HUES64 (cell line): ENCODE data around the gene CASD1.

Experiments
- H3K27ac ChIP-seq: 2 replicates; pipeline ENCODE4 v1.7.0; 2013; ENCODE audit warnings: low read depth, low read length, inconsistent platforms
- H3K27me3 ChIP-seq: 2 replicates; pipeline ENCODE4 v1.6.1; 2013; ENCODE audit warnings: mild to moderate bottlenecking, low read length; ENCODE audit not compliant: insufficient read depth
- H3K36me3 ChIP-seq: 2 replicates; pipeline ENCODE4 v1.6.1; 2013; ENCODE audit warnings: mild to moderate bottlenecking, low read length; ENCODE audit not compliant: insufficient read depth
- H3K4me1 ChIP-seq: 2 replicates; pipeline ENCODE4 v1.6.1; 2013; ENCODE audit warnings: mild to moderate bottlenecking, low read length, moderate library complexity; ENCODE audit not compliant: insufficient read depth
- H3K4me3 ChIP-seq: 2 replicates; pipeline ENCODE4 v1.5.1; 2013; ENCODE audit warnings: mild to moderate bottlenecking, low read length, moderate library complexity
- H3K9ac ChIP-seq: 2 replicates; pipeline ENCODE4 v1.6.1; 2013; ENCODE audit warnings: mild to moderate bottlenecking, low read depth, low read length
- H3K9me3 ChIP-seq: 2 replicates; pipeline ENCODE4 v1.6.1; 2013; ENCODE audit warnings: low read depth, low read length; ENCODE audit not compliant: insufficient read depth
- WGBS: fragments of 150-250, 120-280 bp; methylation state at CpG from one replicate; pipeline ENCODE4 v1.1.7; 2013; ENCODE audit warnings: missing lambda C conversion rate; 5-methylcytosine and 5-hydroxymethylcytosine counted together

The CASD1 gene

DNA sequence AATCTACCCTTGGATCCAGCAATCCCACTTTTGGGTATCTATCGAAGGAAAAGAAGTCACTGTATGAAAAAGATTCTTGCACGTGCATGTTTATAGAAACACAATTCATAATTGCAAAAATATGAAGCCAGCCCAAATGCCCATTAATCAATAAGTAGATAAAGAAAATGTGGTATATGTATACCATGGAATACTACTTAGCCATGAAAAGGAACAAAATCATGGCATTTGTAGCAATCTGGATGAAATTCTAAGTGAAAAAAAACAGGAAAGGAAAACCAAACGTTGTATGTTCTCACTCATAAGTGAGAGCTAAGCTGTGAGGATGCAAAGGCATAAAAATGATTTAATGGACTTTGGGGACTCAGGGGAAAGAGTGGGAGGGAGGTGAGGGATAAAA is 18.2 kb upstream of the CASD1 start:
- Histone ChIP-seq H3K4me3 (no peak overlapping the region), H3K4me1 (no peaks in the 10 kb centered on the region), H3K9me3 (no peaks in the 10 kb centered on the region), H3K36me3 (no peaks in the 10 kb centered on the region), H3K27me3 (no peaks in the 10 kb centered on the region), H3K9ac (no peak overlapping the region), H3K27ac (no peak overlapping the region)
- WGBS: 89% methylated on average over 2 of the region's 3 CpGs

DNA sequence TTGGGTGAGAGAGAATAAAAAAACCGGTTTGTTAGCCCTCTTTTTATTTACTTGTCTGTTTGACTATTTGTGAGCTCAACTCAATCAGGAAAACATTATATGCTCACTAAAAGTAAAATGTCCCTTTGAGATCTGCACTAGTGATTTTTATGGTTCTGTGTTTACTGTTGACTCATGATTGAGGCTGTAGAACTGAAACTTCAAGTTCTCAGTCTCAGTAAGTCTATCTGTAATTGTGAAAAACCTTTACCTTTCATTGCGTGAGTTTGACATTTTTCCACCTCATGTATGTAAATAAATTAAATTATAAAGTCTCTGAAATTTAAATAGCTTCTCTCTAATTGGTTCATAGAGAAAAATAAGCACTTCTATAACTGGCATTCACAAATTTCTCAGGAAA is 17.0 kb upstream of the CASD1 start:
- H3K4me3 ChIP-seq: no peak overlapping the region
- no peaks in the 10 kb centered on the region for H3K27me3 ChIP-seq
- WGBS: 83% methylated on average over 1 of the region's 2 CpGs
- H3K4me1 ChIP-seq: no peaks in the 10 kb centered on the region
- no peaks in the 10 kb centered on the region for H3K36me3 ChIP-seq
- no peak overlapping the region for H3K27ac ChIP-seq
- H3K9ac ChIP-seq: no peak overlapping the region
- H3K9me3 ChIP-seq: peaks cover 6% of the 10 kb centered on the region; the same call in 1 of the 2 replicates

DNA sequence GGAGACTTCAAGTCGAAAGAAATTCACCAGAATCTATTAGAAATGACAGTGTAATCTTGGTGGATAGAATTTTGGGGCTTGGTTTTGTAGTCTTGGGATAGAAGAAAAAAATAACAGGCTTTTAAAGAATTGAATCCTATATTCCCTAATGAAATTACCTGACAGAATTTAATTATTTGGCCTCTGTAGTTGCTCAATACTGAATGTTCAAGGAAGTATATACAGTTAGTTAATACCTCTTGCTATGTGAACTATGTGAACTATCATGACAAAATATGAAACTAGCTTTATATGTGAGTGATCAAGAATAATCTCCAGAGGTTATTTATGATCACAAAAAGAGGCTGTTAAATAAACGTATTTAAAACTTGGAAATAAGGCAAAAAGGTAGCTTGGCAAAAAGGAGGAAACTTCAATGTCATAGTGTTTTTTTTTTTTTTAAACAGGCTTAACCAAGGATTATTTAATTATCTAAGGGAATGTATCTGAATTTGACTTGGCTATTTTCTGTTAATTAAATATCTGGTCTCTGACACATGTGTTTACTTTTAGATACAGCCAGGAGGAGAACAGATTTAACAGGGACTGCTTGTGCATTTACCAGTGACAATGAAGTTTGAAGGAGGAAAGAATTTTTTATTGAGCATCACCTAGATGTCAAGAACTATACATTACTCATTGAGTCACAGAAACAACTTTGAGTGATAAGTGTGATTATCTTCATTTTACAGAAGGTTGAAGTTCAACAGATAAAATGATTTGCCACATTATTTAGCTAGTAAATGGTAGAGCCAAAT is 11.5 kb upstream of the CASD1 start:
- no peaks in the 10 kb centered on the region for H3K4me1 ChIP-seq
- H3K9me3 ChIP-seq: peaks cover 6% of the 10 kb centered on the region; the same call in 1 of the 2 replicates
- WGBS: 92% methylated on average over 2 of the region's 2 CpGs
- no peak overlapping the region for H3K27ac ChIP-seq
- no peak overlapping the region for H3K9ac ChIP-seq
- no peak overlapping the region for H3K4me3 ChIP-seq
- H3K27me3 ChIP-seq: no peaks in the 10 kb centered on the region
- no peaks in the 10 kb centered on the region for H3K36me3 ChIP-seq

DNA sequence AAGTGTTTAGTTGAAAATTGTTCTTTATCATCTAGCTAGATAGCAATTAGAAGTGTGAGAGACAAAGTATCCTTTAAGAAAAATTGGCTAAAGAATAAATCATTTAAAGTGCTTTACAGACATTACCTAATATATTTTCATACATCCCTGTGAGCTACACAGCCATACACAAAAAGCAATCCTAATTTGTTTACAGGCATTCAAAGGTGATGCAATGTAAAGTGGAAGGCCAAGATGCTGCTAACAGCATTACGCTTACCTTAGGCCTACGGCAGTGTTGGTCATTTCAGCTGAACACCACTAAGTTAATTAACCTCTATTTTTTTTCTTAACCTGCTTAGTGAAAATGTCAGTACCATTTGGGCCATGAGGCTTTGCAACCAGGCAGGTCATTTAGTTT is 10.7 kb upstream of the CASD1 start:
- WGBS: 94% methylated on average over 2 of the region's 2 CpGs
- Histone ChIP-seq H3K4me1 (no peaks in the 10 kb centered on the region), H3K9ac (no peak overlapping the region), H3K27me3 (no peaks in the 10 kb centered on the region), H3K36me3 (no peaks in the 10 kb centered on the region), H3K27ac (no peak overlapping the region), H3K9me3 (peaks cover 6% of the 10 kb centered on the region; the same call in 1 of the 2 replicates), H3K4me3 (no peak overlapping the region)

DNA sequence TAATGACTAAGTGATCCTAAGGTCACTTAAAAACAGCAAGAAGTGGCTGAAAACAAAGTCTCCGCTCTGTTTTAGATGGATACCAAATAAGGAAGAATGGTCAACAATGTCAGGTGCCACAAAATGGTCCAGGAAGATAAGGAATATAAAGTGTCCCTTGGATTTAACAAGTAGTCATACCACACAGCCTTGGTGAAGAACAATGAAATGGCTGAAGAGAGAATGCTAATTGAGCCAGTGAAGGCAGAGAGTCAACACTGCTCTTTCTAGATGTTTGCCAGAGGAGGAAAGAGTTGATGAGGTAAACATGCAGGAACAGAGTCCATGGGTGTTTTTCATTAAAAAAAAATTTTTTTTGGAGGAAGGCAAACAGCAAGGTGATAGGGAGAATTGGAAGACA is 2.1 kb upstream of the CASD1 start:
- Histone ChIP-seq H3K36me3 (no peaks in the 10 kb centered on the region), H3K9me3 (no peaks in the 10 kb centered on the region), H3K4me3 (no peak overlapping the region), H3K27ac (no peak overlapping the region), H3K27me3 (no peaks in the 10 kb centered on the region), H3K4me1 (peaks cover 18% of the 10 kb centered on the region), H3K9ac (no peak overlapping the region)
- whole genome bisulfite sequencing: 88% methylated on average over 1 of the region's 1 CpG

DNA sequence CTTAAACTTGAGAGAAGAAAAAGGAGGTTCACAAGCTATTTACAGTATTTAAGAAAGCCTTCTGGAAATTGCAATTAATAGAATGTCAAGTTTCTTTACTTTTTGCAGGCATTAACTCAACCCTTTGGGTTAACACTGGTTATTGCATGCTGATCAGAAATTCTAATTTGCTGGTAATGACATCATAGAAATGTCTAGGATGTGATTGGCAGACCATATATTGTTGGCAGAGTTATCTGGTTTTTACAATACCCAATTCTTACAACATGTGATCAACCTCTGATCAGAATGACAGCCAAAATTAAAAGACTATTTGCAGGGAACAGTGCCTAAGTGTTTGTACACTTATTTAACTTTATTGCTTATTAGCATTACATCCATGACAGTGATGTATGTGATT is 1.6 kb upstream of the CASD1 start:
- Histone ChIP-seq H3K36me3 (no peaks in the 10 kb centered on the region), H3K9ac (no peak overlapping the region), H3K4me1 (peaks cover 23% of the 10 kb centered on the region), H3K27me3 (no peaks in the 10 kb centered on the region), H3K9me3 (no peaks in the 10 kb centered on the region), H3K4me3 (no peak overlapping the region), H3K27ac (no peak overlapping the region)

DNA sequence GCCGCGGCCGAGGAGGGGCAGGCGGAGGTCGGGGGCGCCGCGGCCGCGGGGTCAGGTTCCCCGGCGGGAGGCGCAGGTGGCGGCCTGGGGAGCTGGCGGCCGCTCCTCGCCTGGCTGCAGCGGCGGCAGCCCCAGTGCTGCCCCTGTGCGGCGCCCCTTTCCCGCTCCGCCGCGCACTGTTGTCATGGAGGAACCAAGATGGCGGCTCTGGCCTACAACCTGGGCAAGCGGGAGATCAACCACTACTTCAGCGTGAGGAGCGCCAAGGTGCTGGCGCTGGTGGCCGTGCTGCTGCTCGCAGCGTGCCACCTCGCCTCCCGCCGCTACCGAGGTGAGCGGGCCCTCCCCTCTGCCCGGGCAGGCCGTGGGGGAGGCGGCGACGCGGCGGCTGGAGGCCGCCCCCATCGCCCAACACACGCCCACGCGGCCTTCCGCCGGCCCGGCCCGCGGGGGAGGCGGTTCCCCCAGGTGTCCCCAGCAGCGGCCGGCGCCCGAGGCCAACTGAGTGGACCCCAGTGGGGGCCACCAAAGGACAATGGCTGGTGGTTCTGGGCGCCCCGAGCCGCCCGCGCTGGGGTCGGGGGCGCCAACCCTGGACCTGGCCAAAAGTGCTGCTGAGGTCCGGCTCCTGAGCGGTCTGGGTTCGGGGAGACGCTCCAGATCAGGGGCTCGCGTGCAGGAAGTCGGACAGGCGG is 425 bp downstream of the CASD1 start:
- Histone ChIP-seq H3K9me3 (no peaks in the 10 kb centered on the region), H3K4me1 (peaks cover 36% of the 10 kb centered on the region), H3K9ac (peak overlapping the region; percentile 99), H3K36me3 (no peaks in the 10 kb centered on the region), H3K27me3 (no peaks in the 10 kb centered on the region), H3K4me3 (peak overlapping the region; percentile 81), H3K27ac (peak overlapping the region; percentile 88)
- WGBS: under 1% methylated on average over 75 of the region's 75 CpGs

DNA sequence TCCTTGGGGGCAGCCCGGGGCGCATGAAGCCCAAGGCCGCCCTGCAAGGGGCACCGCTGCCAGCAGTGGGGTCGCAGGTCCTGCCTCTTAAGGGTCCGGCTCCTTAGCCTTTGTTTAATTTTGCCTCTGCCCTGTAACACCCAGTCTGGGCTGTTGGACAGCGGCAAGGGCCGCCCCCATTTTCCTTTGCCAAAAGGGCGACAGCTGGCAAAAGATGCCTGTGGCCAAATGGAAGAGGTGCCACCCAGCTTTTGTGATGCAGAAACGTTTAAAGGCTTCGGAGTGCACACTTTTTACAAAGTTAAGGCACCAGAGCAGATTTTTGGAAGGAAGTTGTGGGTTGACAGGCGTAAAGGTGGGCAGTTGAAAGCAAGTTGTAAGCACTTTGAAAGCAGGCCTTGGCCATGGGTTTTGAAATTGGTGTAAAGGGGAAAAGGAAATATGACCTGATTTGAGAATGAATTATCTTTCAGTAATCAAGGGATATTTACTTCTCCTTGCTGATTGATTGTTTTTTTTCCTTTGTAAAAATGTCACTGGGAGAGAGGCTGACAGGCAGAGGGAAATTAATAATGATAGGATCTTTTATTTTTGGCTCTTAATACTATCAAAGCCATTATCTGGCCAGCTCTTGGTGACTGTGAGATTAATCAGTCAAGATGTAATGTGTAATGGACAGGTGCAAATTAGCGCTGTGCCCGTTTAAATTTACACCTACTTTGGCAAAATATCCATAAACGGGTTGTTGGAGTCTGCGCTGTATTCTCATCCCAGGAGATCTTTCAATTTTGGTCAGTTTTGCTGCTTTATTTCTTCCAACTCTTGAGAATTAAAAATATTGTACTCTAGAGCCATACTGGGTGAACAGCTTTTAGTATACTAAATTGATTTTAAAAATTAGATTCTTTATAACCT is 1.2 kb downstream of the CASD1 start:
- WGBS: 24% methylated on average over 16 of the region's 16 CpGs
- H3K27ac ChIP-seq: peak overlapping the region; percentile 88
- H3K9ac ChIP-seq: peak overlapping the region; percentile 99
- peaks cover 44% of the 10 kb centered on the region for H3K4me1 ChIP-seq
- H3K4me3 ChIP-seq: peak overlapping the region; percentile 81
- no peaks in the 10 kb centered on the region for H3K9me3 ChIP-seq
- H3K36me3 ChIP-seq: no peaks in the 10 kb centered on the region
- no peaks in the 10 kb centered on the region for H3K27me3 ChIP-seq

DNA sequence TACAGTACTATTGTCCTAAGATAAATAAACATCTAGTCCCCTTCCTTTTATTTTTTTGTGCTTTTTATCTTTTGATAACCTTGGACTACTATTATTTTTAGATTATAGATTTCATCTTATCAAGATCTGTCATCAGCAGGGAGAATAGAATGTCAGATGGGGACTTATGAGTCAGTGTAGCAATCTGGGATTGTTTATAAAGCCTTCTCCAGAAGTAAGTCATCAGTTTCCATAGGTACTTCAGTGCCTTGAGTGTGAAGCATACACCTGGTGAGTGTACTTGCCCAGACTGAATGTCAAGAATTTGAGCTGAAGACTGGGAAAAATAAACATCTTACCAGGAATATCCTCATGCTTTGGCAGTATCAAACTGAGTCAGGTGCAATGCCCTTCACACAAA is 2.1 kb downstream of the CASD1 start:
- Histone ChIP-seq H3K27ac (no peak overlapping the region), H3K27me3 (no peaks in the 10 kb centered on the region), H3K9ac (no peak overlapping the region), H3K4me1 (peaks cover 49% of the 10 kb centered on the region), H3K9me3 (no peaks in the 10 kb centered on the region), H3K36me3 (no peaks in the 10 kb centered on the region), H3K4me3 (peak overlapping the region; percentile 81; the same call in 1 of the 2 replicates)

DNA sequence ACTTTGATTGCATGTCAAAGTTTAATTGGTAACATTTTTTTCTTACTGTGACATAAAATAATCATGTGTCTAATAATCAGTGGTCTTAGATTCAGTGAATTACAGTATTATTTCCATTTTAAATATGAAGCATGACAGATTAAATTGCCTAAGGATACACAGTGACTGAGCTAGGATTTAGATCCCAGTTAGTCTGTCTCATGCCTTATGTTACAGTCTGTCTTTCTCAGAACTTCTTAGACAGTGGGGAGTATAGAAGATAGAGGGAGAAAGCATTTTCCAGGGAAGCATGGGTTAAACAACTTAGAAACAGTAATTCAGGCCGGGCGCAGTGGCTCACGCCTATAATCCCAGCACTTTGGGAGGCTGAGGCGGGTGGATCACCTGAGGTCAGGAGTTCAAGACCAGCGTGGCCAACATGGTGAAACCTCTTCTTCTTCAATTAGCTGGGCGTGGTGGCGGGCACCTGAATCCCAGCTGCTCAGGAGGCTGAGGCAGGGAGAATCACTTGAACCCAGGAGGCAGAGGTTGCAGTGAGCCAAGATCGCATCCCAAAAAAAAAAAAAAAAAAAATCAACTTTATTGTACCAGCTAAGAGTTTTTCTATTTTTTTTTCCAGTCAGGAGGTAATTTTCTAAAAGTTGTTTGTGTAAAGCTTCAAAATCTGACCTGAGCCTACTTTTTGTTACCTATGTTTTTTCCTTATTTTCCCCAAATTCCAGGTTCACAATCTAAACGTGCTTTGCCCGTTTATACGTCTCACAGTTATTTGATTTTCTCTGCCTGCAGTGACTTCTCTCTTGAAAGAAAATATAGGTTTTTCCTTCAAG is 3.3 kb downstream of the CASD1 start:
- Histone ChIP-seq H3K27me3 (no peaks in the 10 kb centered on the region), H3K4me3 (no peak overlapping the region), H3K36me3 (peaks cover 6% of the 10 kb centered on the region; the same call in 1 of the 2 replicates), H3K9ac (no peak overlapping the region), H3K27ac (no peak overlapping the region), H3K4me1 (peaks cover 49% of the 10 kb centered on the region), H3K9me3 (no peaks in the 10 kb centered on the region)
- WGBS: 82% methylated on average over 11 of the region's 11 CpGs
